H1 (cell line): ENCODE measurements around the gene CROCC2. TPM values are rescaled to one million over a fixed set of nuclear protein-coding genes. Genes with fewer than 3 reads are reported as not detected.

Experiments used
- CTCF ChIA-PET: fragments of 300-600 bp; sonication (Branson Sonifier 250); formaldehyde crosslinking; loops from one replicate; lab custom pipeline; 2021; ENCODE audit not compliant: partially characterized antibody; lab: Charles Lee
- POLR2A ChIA-PET: fragments of 300-600 bp; sonication (Branson Sonifier 250); formaldehyde crosslinking; loops from one replicate; lab custom pipeline; 2021; ENCODE audit warnings: inconsistent platforms; ENCODE audit not compliant: partially characterized antibody; lab: Charles Lee
- DNase-seq, 2 experiments: peaks; one replicate each; pipeline versions ENCODE4 v3.0.0 to v3.0.0-alpha.2; 2010 to 2022; ENCODE audit warnings: low spot score in 2 of 2, low read depth in 1 of 2, mixed read lengths in 1 of 2
- FAIRE-seq: peaks from 2 replicates; lab custom pipeline; 2011; peaks lifted over from hg19 to GRCh38; lab: Jason Lieb, UNC
- H2AFZ ChIP-seq: 2 replicates; pipeline ENCODE4 v1.8.1; 2012; ENCODE audit warnings: low read length, inconsistent platforms
- H2AK5ac ChIP-seq: 2 replicates; pipeline ENCODE4 v1.6.1; 2013; ENCODE audit warnings: low read depth, low read length
- H2BK120ac ChIP-seq: replicated peaks from 2 replicates; pipeline ENCODE3; 2013; ENCODE audit warnings: low read depth, low read length, inconsistent platforms
- H2BK12ac ChIP-seq: 2 replicates; pipeline ENCODE4 v1.6.1; 2013; ENCODE audit warnings: low read depth, low read length
- H2BK15ac ChIP-seq: 2 replicates; pipeline ENCODE4 v1.6.1; 2013; ENCODE audit warnings: low read length
- H2BK20ac ChIP-seq: 2 replicates; pipeline ENCODE4 v1.6.1; 2013; ENCODE audit warnings: low read length
- H2BK5ac ChIP-seq: 2 replicates; pipeline ENCODE4 v1.6.1; 2013; ENCODE audit warnings: low read depth, low read length
- H3K14ac ChIP-seq: 2 replicates; pipeline ENCODE4 v1.6.1; 2013; ENCODE audit warnings: inconsistent platforms; ENCODE audit not compliant: insufficient read length
- H3K18ac ChIP-seq: 2 replicates; pipeline ENCODE4 v1.6.1; 2013; ENCODE audit warnings: low read length; ENCODE audit errors: extremely low read depth
- H3K23ac ChIP-seq: 2 replicates; pipeline ENCODE4 v1.6.1; 2013; ENCODE audit warnings: inconsistent platforms; ENCODE audit not compliant: insufficient read length
- H3K23me2 ChIP-seq: 2 replicates; pipeline ENCODE4 v1.6.1; 2013; ENCODE audit warnings: low read depth, low read length
- H3K27ac ChIP-seq: 2 replicates; pipeline ENCODE4 v1.6.1; 2011; ENCODE audit warnings: low read depth, low read length, inconsistent platforms
- H3K27me3 ChIP-seq, 4 experiments: replicated peaks in 1 of 4; 1 replicate in 1 of 4; 2 replicates in 3 of 4; pipeline versions ENCODE4 v1.6.1 to v1.8.1; 2011 to 2013; ENCODE audit warnings: low read length in 3 of 4, mild to moderate bottlenecking in 3 of 4, inconsistent platforms in 2 of 4, mixed read lengths in 2 of 4, moderate library complexity in 1 of 4; ENCODE audit not compliant: control insufficient read depth in 3 of 4, insufficient read depth in 3 of 4; ENCODE audit errors: extremely low read depth in 1 of 4
- H3K36me3 ChIP-seq, 4 experiments: 2 replicates each; pipeline versions ENCODE4 v1.6.1 to v1.8.1; 2011 to 2013; ENCODE audit warnings: mild to moderate bottlenecking in 4 of 4, low read length in 3 of 4, moderate library complexity in 2 of 4, control low read depth in 1 of 4, inconsistent platforms in 1 of 4; ENCODE audit not compliant: insufficient read depth in 4 of 4, control insufficient read depth in 2 of 4
- H3K4ac ChIP-seq: replicated peaks from 2 replicates; pipeline ENCODE3; 2013; ENCODE audit warnings: low read length, low read depth, mixed read lengths, inconsistent platforms; ENCODE audit not compliant: insufficient read length
- H3K4me1 ChIP-seq, 4 experiments: replicated peaks in 1 of 4; 1 replicate in 1 of 4; 2 replicates in 3 of 4; pipeline versions ENCODE4 v1.6.1 to v1.8.1; 2011 to 2013; ENCODE audit warnings: low read length in 3 of 4, inconsistent platforms in 2 of 4, mixed read lengths in 1 of 4; ENCODE audit not compliant: insufficient read depth in 4 of 4, control insufficient read depth in 3 of 4
- H3K4me2 ChIP-seq, 2 experiments: 2 replicates each; pipeline versions ENCODE4 v1.6.1 to v1.8.1; 2011 to 2013; ENCODE audit warnings: low read depth in 2 of 2, low read length in 2 of 2, control low read depth in 1 of 2, inconsistent platforms in 1 of 2, mild to moderate bottlenecking in 1 of 2; ENCODE audit not compliant: insufficient read depth in 1 of 2
- H3K4me3 ChIP-seq, 4 experiments: fragments of 200-600, 300-600 bp in 1 of 4; sonication (generic), shearing (Covaris generic), sonication (Bioruptor Twin) in 1 of 4; 2 replicates each; pipeline versions ENCODE4 v1.5.1 to v1.8.1; 2011 to 2016; ENCODE audit warnings: low read length in 4 of 4, low read depth in 3 of 4, control low read depth in 2 of 4, inconsistent platforms in 2 of 4, mild to moderate bottlenecking in 2 of 4, mixed read lengths in 1 of 4, moderate library complexity in 1 of 4; ENCODE audit not compliant: insufficient read depth in 2 of 4; ENCODE audit errors: extremely low read depth in 1 of 4
- H3K56ac ChIP-seq: replicated peaks from 2 replicates; pipeline ENCODE3; 2013; ENCODE audit warnings: low read depth, mild to moderate bottlenecking, mixed read lengths, low read length, inconsistent platforms; ENCODE audit not compliant: insufficient read length
- H3K79me1 ChIP-seq: 2 replicates; pipeline ENCODE4 v1.6.1; 2013; ENCODE audit warnings: low read depth, low read length, control low read depth
- H3K79me2 ChIP-seq, 2 experiments: 2 replicates each; pipeline versions ENCODE4 v1.6.1 to v1.8.1; 2012 to 2013; ENCODE audit warnings: low read length in 2 of 2, mild to moderate bottlenecking in 2 of 2, inconsistent platforms in 1 of 2; ENCODE audit not compliant: insufficient read depth in 2 of 2, control insufficient read depth in 1 of 2
- H3K9ac ChIP-seq, 4 experiments: replicated peaks in 1 of 4; 1 replicate in 1 of 4; 2 replicates in 3 of 4; pipeline versions ENCODE4 v1.6.1 to v1.8.1; 2011 to 2013; ENCODE audit warnings: low read depth in 3 of 4, low read length in 3 of 4, control low read depth in 2 of 4, mild to moderate bottlenecking in 2 of 4, moderate library complexity in 2 of 4, inconsistent platforms in 1 of 4; ENCODE audit errors: extremely low read depth in 1 of 4
- H3K9me3 ChIP-seq, 2 experiments: 2 replicates each; pipeline versions ENCODE4 v1.6.1 to v1.8.1; 2012 to 2013; ENCODE audit warnings: mild to moderate bottlenecking in 2 of 2, moderate library complexity in 2 of 2, control low read depth in 1 of 2, inconsistent platforms in 1 of 2, low read depth in 1 of 2, low read length in 1 of 2, mixed read lengths in 1 of 2; ENCODE audit not compliant: insufficient read depth in 2 of 2
- H4K20me1 ChIP-seq, 2 experiments: replicated peaks in 1 of 2; 2 replicates each; pipeline versions ENCODE3 to v1.8.1; 2011 to 2013; ENCODE audit warnings: inconsistent platforms in 2 of 2, low read length in 2 of 2, mild to moderate bottlenecking in 1 of 2; ENCODE audit not compliant: insufficient read depth in 2 of 2, control insufficient read depth in 1 of 2
- H4K5ac ChIP-seq: 2 replicates; pipeline ENCODE4 v1.6.1; 2013; ENCODE audit warnings: low read length, low read depth, mixed read lengths, inconsistent platforms; ENCODE audit not compliant: insufficient read length
- H4K8ac ChIP-seq: 2 replicates; pipeline ENCODE4 v1.8.0; 2013; ENCODE audit warnings: mild to moderate bottlenecking, moderate library complexity, low read length, inconsistent platforms; ENCODE audit not compliant: insufficient read depth; ENCODE audit errors: extremely low read depth
- H4K91ac ChIP-seq: replicated peaks from 2 replicates; pipeline ENCODE3; 2013; ENCODE audit warnings: low read length, mixed read lengths, inconsistent platforms; ENCODE audit not compliant: insufficient read length
- ASH2L ChIP-seq: fragments of 200-600, 300-600 bp; sonication (generic); IDR thresholded peaks from one replicate; pipeline ENCODE4 v1.7.1; 2017; ENCODE audit warnings: low read length
- CBX8 ChIP-seq: fragments of 300-800, 300-1000 bp; sonication (generic); IDR thresholded peaks from 2 replicates; pipeline ENCODE4 v1.7.1; 2016; ENCODE audit warnings: low read depth, low read length, borderline replicate concordance
- CTBP2 ChIP-seq: IDR thresholded peaks from 2 replicates; pipeline ENCODE4 v1.7.0; 2011; ENCODE audit warnings: borderline replicate concordance, mild to moderate bottlenecking, moderate library complexity, mixed read lengths, low read length; ENCODE audit not compliant: insufficient read depth, insufficient read length
- EZH2 ChIP-seq: fragments of 200-600 bp; sonication (generic); IDR thresholded peaks from 2 replicates; pipeline ENCODE4 v1.7.1; 2012; ENCODE audit warnings: low read depth, mild to moderate bottlenecking, moderate library complexity, low read length, inconsistent platforms; ENCODE audit not compliant: severe bottlenecking
- HDAC2 ChIP-seq, 2 experiments: fragments of 300-600 bp in 1 of 2; sonication (generic) in 1 of 2; IDR thresholded peaks; 2 replicates each; pipeline ENCODE4 v1.6.1; 2011 to 2012; ENCODE audit warnings: low read depth in 2 of 2, low read length in 2 of 2, mild to moderate bottlenecking in 2 of 2, moderate library complexity in 2 of 2, borderline replicate concordance in 1 of 2, inconsistent platforms in 1 of 2
- PHF8 ChIP-seq: fragments of 200-600 bp; sonication (generic); conservative IDR thresholded peaks from 2 replicates; pipeline ENCODE4 v1.7.1; 2012; ENCODE audit warnings: low read depth, mild to moderate bottlenecking, inconsistent platforms, low read length, moderate library complexity
- POLR2AphosphoS5 ChIP-seq: IDR thresholded peaks from 2 replicates; pipeline ENCODE4 v1.6.1; 2011; ENCODE audit warnings: low read depth, low read length
- POU5F1 ChIP-seq: IDR thresholded peaks from 2 replicates; pipeline ENCODE4 v1.6.1; 2011; ENCODE audit warnings: low read depth, mild to moderate bottlenecking, low read length, moderate library complexity
- RBBP5 ChIP-seq: IDR thresholded peaks from 2 replicates; pipeline ENCODE4 v1.7.1; 2012; ENCODE audit warnings: low read depth, mild to moderate bottlenecking, inconsistent platforms, low read length, moderate library complexity, borderline replicate concordance
- SUZ12 ChIP-seq: fragments of 200-600 bp; sonication (generic); IDR thresholded peaks from 2 replicates; pipeline ENCODE4 v1.6.1; 2012; ENCODE audit warnings: mild to moderate bottlenecking, inconsistent platforms, low read length, moderate library complexity, mixed read lengths
- WGBS, 2 experiments: shearing (Covaris generic) in 1 of 2; methylation state at CpG; one replicate each; pipeline versions ENCODE4 v1.1.6 to v1.1.7; 2013 to 2015; ENCODE audit warnings: low lambda C conversion rate in 2 of 2, mixed read lengths in 2 of 2, inconsistent platforms in 1 of 2, low coverage in 1 of 2, missing lambda C conversion rate in 1 of 2; ENCODE audit not compliant: insufficient replicate concordance in 2 of 2, insufficient coverage in 1 of 2, insufficient read length in 1 of 2; ENCODE audit errors: extremely low coverage in 1 of 2, missing lambda C conversion rate in 1 of 2; 5-methylcytosine and 5-hydroxymethylcytosine counted together
- polyA plus RNA-seq, 7 experiments: library from polyadenylated mRNA; depleted of rRNA in 3 of 7; stranded (reverse) in 5 of 7; unstranded in 2 of 7; fragments of >200 nt in 5 of 7; fragments of 200-250 nt in 2 of 7; gene quantifications; 1 replicate in 5 of 7; 2 replicates in 1 of 7; 4 replicates in 1 of 7; pipeline versions ENCODE4 v1.2.1 to v1.2.3, GENCODE V29; 2011 to 2013; ENCODE audit warnings: missing spikeins in 2 of 7, mixed read lengths in 2 of 7
- total RNA-seq: library from RNA; stranded (reverse); fragmentation: NEBNext Ultra II Directional; extraction: Animal tissue kit (Norgen Biotek cat#: 25700); gene quantifications from 2 replicates; pipeline ENCODE4 v1.2.1, GENCODE V29; 2021
- TF ChIP-seq, protein P1 (sequence below), 3 experiments: IDR thresholded peaks; 1 replicate in 2 of 3; 2 replicates in 1 of 3; pipeline versions ENCODE4 v1.5.1 to v1.6.1; 2011; ENCODE audit warnings: low read length in 3 of 3, mild to moderate bottlenecking in 3 of 3, inconsistent platforms in 2 of 3, low read depth in 1 of 3, moderate library complexity in 1 of 3; ENCODE audit not compliant: insufficient read depth in 1 of 3; ENCODE audit errors: control extremely low read depth in 1 of 3

CROCC2 gene
- total and polyA plus RNA-seq, 2 of the 8 experiments (the other 6 are each of a cell fraction or from before 2014, with no cell fraction given), result not detected

DNA sequence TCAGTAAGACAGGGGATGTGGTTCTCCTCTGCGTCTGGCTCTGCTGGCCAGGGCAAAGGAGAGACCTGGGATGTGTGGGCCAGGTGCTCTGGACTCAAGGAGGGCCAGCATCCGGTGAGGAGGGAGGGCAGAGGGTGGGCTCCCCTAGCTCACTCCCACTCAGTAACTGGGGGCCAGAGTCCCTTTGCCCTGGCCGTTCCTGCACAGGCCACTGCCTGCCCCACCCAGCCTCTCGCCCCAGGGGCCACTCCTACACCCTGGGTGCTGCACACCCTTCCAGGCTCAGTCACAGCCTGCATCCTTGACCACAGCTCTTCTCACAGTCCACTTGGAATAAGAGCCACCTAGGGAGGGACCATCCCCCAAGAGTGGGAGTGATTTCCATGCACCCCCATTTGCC, 133.3 kb downstream of the CROCC2 start:
- Histone ChIP-seq H2BK15ac (no peak overlapping the region), H3K4ac (no peak overlapping the region), H2AK5ac (no peak overlapping the region), H3K18ac (no peak overlapping the region), H3K56ac (no peak overlapping the region), H3K27ac (no peak overlapping the region), H4K5ac (no peak overlapping the region), H4K91ac (no peak overlapping the region), H3K23ac (no peak overlapping the region), H2BK12ac (no peak overlapping the region), H3K79me2 (no peaks in the 10 kb centered on the region), H2BK5ac (no peak overlapping the region), H3K14ac (no peak overlapping the region), H3K23me2 (peaks cover 9% of the 10 kb centered on the region; the same call in 1 of the 2 replicates), H3K36me3 (no peaks in the 10 kb centered on the region), H3K79me1 (no peaks in the 10 kb centered on the region), H4K20me1 (no peaks in the 10 kb centered on the region), H3K4me1 (peaks cover 0 to 16% (median 8%) of the 10 kb centered on the region in 4 experiments; a peak in 6 of 7 replicates), H3K9me3 (no peaks in the 10 kb centered on the region), H3K27me3 (peaks cover 0 to 32% (median 19%) of the 10 kb centered on the region in 4 experiments; a peak in 4 of 7 replicates), H3K9ac (no peak overlapping the region), H2AFZ (no peak overlapping the region), H4K8ac (no peak overlapping the region), H3K4me3 (no peak overlapping the region), H2BK20ac (no peak overlapping the region), H3K4me2 (no peak overlapping the region), H2BK120ac (no peak overlapping the region)
- DNase-seq, result no peak
- ChIA-PET POLR2A (no interaction called here), CTCF (no interaction called here)
- 81% methylated on average over 4 of the region's 4 CpGs; no CpG with 5 or more reads in 1 of the 2 experiments for WGBS, 2 experiments
- FAIRE-seq, result no peak
- no peak for TF ChIP-seq POU5F1
- no peak for TF ChIP-seq ASH2L
- no peak for TF ChIP-seq RBBP5
- TF ChIP-seq, protein P1, sequence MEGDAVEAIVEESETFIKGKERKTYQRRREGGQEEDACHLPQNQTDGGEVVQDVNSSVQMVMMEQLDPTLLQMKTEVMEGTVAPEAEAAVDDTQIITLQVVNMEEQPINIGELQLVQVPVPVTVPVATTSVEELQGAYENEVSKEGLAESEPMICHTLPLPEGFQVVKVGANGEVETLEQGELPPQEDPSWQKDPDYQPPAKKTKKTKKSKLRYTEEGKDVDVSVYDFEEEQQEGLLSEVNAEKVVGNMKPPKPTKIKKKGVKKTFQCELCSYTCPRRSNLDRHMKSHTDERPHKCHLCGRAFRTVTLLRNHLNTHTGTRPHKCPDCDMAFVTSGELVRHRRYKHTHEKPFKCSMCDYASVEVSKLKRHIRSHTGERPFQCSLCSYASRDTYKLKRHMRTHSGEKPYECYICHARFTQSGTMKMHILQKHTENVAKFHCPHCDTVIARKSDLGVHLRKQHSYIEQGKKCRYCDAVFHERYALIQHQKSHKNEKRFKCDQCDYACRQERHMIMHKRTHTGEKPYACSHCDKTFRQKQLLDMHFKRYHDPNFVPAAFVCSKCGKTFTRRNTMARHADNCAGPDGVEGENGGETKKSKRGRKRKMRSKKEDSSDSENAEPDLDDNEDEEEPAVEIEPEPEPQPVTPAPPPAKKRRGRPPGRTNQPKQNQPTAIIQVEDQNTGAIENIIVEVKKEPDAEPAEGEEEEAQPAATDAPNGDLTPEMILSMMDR (IDR thresholded peaks at IDR 0.05; ENCODE audit: control extremely low read depth in 1 of 3, insufficient read depth in 1 of 3, low read depth in 1 of 3, low read length in 3 of 3), result no peak
- no peak for TF ChIP-seq EZH2
- no peak for TF ChIP-seq CBX8
- no peak for TF ChIP-seq SUZ12
- no peak for TF ChIP-seq PHF8
- no peak for TF ChIP-seq CTBP2
- no peak for TF ChIP-seq POLR2AphosphoS5
- no peak for TF ChIP-seq HDAC2 (IDR thresholded peaks at IDR 0.05; ENCODE audit: borderline replicate concordance in 1 of 2, low read depth in 2 of 2, low read length in 2 of 2)
